ENCODE measurements around the gene MOB2. TPM values are rescaled to one million over a fixed set of nuclear protein-coding genes. Genes with fewer than 3 reads are reported as not detected.

The MOB2 gene
- total and polyA plus RNA-seq, 2 donors (not counting 1 experiment from before 2014, with no cell fraction given): 13.1 to 30.1 TPM

DNA sequence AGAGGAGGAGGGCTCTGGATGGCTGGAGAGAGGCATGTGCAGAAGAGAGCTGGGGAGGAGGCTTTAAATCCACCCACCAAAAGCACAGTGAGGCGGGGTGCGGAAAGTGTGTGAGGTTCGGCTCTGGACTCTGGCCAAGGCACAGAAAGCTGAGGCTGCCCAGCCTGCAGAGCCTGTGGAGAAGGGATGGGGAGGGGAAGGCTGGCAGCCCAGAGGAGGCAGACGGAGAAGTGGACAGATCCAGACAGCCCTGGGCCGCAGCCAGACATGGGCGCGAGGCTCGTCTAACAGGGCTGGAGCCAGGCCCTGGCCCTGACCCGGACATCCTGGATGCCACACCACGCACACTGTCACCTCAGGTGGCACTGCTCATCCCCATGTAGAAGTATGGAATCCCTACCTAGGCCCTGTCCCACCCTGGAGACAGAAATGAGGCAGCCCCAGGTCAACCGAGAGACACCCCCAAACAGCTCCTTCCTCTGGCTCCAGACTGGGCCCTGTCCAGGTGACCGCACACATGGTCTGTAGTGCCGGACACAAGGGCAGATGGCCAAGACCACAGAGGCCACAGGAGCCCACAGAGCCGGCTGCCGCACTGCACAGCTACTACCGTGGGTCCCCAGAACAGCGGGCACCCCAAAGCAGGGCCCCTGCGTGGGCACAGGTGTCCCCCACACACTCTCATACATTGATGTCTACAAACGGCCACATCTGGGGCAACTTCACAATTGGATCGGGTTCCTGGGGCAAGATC lies 16.6 kb upstream of the MOB2 start:
- H3K4me1 ChIP-seq (ENCODE audit: control insufficient read depth, extremely low read depth, insufficient read depth, low read length): no peaks in the 10 kb centered on the region
- TF ChIP-seq, protein P1, sequence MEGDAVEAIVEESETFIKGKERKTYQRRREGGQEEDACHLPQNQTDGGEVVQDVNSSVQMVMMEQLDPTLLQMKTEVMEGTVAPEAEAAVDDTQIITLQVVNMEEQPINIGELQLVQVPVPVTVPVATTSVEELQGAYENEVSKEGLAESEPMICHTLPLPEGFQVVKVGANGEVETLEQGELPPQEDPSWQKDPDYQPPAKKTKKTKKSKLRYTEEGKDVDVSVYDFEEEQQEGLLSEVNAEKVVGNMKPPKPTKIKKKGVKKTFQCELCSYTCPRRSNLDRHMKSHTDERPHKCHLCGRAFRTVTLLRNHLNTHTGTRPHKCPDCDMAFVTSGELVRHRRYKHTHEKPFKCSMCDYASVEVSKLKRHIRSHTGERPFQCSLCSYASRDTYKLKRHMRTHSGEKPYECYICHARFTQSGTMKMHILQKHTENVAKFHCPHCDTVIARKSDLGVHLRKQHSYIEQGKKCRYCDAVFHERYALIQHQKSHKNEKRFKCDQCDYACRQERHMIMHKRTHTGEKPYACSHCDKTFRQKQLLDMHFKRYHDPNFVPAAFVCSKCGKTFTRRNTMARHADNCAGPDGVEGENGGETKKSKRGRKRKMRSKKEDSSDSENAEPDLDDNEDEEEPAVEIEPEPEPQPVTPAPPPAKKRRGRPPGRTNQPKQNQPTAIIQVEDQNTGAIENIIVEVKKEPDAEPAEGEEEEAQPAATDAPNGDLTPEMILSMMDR (conservative IDR thresholded peaks at IDR 0.05 in 1 of 2, IDR thresholded peaks at IDR 0.05 in 1 of 2; ENCODE audit: low read depth in 1 of 2, low read length in 2 of 2): no peak
- TF ChIP-seq EZH2 (IDR thresholded peaks at IDR 0.05; ENCODE audit: low read length, missing control alignments): no peak
- no peaks in the 10 kb centered on the region for H4K20me1 ChIP-seq (ENCODE audit: control insufficient read depth, extremely low read depth, insufficient read depth, low read length)
- no peak overlapping the region for H3K4me3 ChIP-seq (replicated peaks in 1 of 4; ENCODE audit: control extremely low read depth in 1 of 4, insufficient read depth in 1 of 4, low read depth in 3 of 4, low read length in 4 of 4)
- DNase-seq (ENCODE audit: low read depth in 2 of 2): peak in 1 of 2 donors; percentile 23
- H3K9ac ChIP-seq (ENCODE audit: insufficient read depth, low read length): no peak overlapping the region
- H3K27ac ChIP-seq (ENCODE audit: insufficient read depth, low read length): no peak overlapping the region
- H3K9me3 ChIP-seq (ENCODE audit: control insufficient read depth, insufficient read depth, low read depth, low read length): no peaks in the 10 kb centered on the region
- H3K36me3 ChIP-seq (ENCODE audit: control insufficient read depth, insufficient read depth, low read length): no peaks in the 10 kb centered on the region
- H2AFZ ChIP-seq (ENCODE audit: low read length): no peak overlapping the region
- no peaks in the 10 kb centered on the region for H3K27me3 ChIP-seq (ENCODE audit: control insufficient read depth, insufficient read depth, low read length)
- H3K4me2 ChIP-seq (ENCODE audit: extremely low read depth, insufficient read depth, low read length): no peak overlapping the region
- peaks cover 7% of the 10 kb centered on the region for H3K79me2 ChIP-seq (ENCODE audit: control insufficient read depth, insufficient read depth, low read length)

DNA sequence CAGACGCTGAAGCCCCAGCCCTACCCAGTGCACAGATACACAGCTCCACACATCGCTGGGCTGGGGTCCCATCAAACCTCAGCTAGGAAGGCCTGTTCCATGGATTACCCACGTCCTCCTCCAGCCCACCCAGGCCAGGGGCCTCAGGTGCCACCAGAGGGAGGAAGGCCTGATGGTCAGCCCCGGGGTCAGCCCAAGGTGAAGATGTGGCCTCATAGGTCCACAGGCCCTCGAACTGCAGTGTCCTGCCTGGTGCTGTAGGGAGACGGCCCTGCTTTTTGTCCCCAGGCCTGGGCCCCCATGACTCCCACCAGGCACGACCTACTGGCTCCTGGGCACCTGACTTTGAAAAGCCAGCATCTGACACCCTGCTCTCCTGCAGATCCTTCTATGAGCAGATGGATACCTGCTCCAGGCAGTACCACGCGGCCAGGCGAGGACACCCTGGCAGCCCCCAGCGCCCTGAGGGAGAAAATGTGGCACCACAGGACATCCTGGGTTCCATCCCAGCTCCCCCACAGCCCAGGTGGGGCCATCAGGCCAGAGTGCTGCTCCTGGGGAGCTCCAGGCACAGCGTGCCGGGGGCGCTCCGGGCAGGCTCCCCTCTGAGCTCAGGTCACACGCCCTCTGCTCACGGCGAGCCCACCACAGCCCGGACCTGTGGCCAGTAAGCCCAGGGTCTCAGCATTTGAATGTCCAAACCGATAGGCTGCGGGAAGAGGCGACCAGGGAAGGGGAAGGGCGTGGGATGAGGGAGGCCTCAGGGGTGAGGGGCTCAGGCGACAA lies 15.8 kb upstream of the MOB2 start:
- H4K20me1 ChIP-seq (ENCODE audit: control insufficient read depth, extremely low read depth, insufficient read depth, low read length): peaks cover 2% of the 10 kb centered on the region
- H3K4me3 ChIP-seq (replicated peaks in 1 of 4; ENCODE audit: control extremely low read depth in 1 of 4, insufficient read depth in 1 of 4, low read depth in 3 of 4, low read length in 4 of 4): no peak overlapping the region
- no peak overlapping the region for H3K4me2 ChIP-seq (ENCODE audit: extremely low read depth, insufficient read depth, low read length)
- no peaks in the 10 kb centered on the region for H3K27me3 ChIP-seq (ENCODE audit: control insufficient read depth, insufficient read depth, low read length)
- no peaks in the 10 kb centered on the region for H3K36me3 ChIP-seq (ENCODE audit: control insufficient read depth, insufficient read depth, low read length)
- no peak for DNase-seq (ENCODE audit: low read depth in 2 of 2)
- no peaks in the 10 kb centered on the region for H3K9me3 ChIP-seq (ENCODE audit: control insufficient read depth, insufficient read depth, low read depth, low read length)
- no peak overlapping the region for H3K27ac ChIP-seq (ENCODE audit: insufficient read depth, low read length)
- TF ChIP-seq EZH2 (IDR thresholded peaks at IDR 0.05; ENCODE audit: low read length, missing control alignments): no peak
- TF ChIP-seq, protein P1 (conservative IDR thresholded peaks at IDR 0.05 in 1 of 2, IDR thresholded peaks at IDR 0.05 in 1 of 2; ENCODE audit: low read depth in 1 of 2, low read length in 2 of 2): no peak
- H3K79me2 ChIP-seq (ENCODE audit: control insufficient read depth, insufficient read depth, low read length): peaks cover 7% of the 10 kb centered on the region
- no peak overlapping the region for H2AFZ ChIP-seq (ENCODE audit: low read length)
- H3K9ac ChIP-seq (ENCODE audit: insufficient read depth, low read length): no peak overlapping the region
- H3K4me1 ChIP-seq (ENCODE audit: control insufficient read depth, extremely low read depth, insufficient read depth, low read length): no peaks in the 10 kb centered on the region

DNA sequence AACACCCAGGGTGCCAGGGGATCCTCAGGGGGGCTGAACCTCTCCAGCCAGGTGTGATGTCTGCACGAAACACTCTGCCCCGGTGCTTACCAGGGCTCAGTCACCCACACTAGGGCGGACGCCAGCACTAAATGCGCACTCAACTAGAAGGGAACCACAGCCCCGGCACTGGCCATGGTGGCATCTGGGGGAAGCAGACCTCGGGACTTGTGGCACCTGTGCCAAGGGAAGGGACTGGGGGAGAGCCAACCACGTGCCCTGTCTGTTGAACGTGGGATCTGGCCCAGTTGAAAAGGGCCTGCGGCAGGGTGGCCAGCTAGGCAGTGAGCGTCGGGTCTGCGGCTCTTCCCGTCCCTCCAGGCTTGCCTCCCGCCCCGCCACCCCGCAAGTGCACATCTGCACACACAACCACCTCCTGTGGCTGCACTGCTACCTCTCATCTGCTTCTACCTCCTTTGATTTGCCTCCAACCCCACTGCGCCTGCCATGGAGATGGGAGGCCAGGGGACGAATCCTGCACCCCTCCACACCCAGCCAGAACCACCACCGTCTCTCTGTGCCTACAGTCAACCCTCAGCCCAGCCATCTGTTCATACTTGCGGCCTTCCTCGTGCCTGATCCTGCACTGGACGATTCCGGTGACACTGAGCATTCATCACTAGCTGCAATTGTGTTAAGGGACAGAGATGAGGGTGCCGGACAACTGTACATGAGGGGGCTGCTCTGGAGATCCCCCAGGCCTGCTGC lies 15.0 kb upstream of the MOB2 start:
- Histone ChIP-seq H3K27ac (ENCODE audit: insufficient read depth, low read length) (no peak overlapping the region), H3K36me3 (ENCODE audit: control insufficient read depth, insufficient read depth, low read length) (no peaks in the 10 kb centered on the region), H3K4me1 (ENCODE audit: control insufficient read depth, extremely low read depth, insufficient read depth, low read length) (no peaks in the 10 kb centered on the region), H4K20me1 (ENCODE audit: control insufficient read depth, extremely low read depth, insufficient read depth, low read length) (peaks cover 2% of the 10 kb centered on the region), H2AFZ (ENCODE audit: low read length) (no peak overlapping the region), H3K9me3 (ENCODE audit: control insufficient read depth, insufficient read depth, low read depth, low read length) (no peaks in the 10 kb centered on the region), H3K79me2 (ENCODE audit: control insufficient read depth, insufficient read depth, low read length) (peaks cover 5% of the 10 kb centered on the region), H3K4me3 (replicated peaks in 1 of 4; ENCODE audit: control extremely low read depth in 1 of 4, insufficient read depth in 1 of 4, low read depth in 3 of 4, low read length in 4 of 4) (no peak overlapping the region), H3K9ac (ENCODE audit: insufficient read depth, low read length) (no peak overlapping the region), H3K27me3 (ENCODE audit: control insufficient read depth, insufficient read depth, low read length) (no peaks in the 10 kb centered on the region), H3K4me2 (ENCODE audit: extremely low read depth, insufficient read depth, low read length) (no peak overlapping the region)
- DNase-seq (ENCODE audit: low read depth in 2 of 2): no peak
- TF ChIP-seq, protein P1 (conservative IDR thresholded peaks at IDR 0.05 in 1 of 2, IDR thresholded peaks at IDR 0.05 in 1 of 2; ENCODE audit: low read depth in 1 of 2, low read length in 2 of 2): no peak
- TF ChIP-seq EZH2 (IDR thresholded peaks at IDR 0.05; ENCODE audit: low read length, missing control alignments): no peak
